ENCODE results near the gene TEX9.

Gene TEX9

GRCh38 chr15:56459096-56459495 lies 93.9 kb downstream of the TEX9 start:
- DNase-seq, result no peak

GRCh38 chr15:56460071-56460470 lies 94.8 kb downstream of the TEX9 start:
- no peak for DNase-seq

- no peak for DNase-seq
Observed at GRCh38 chr15:56460947-56461346, 95.7 kb downstream of the TEX9 start.

GRCh38 chr15:56464893-56465520 lies 99.8 kb downstream of the TEX9 start, which contains the start of gene MNS1:
Gene MNS1, minus strand, starts transcription at chr15:56465137. Its CDS starts 165 bp downstream, at chr15:56464972.
- DNase-seq, result peak; percentile 55

- DNase-seq, result no peak
Observed at GRCh38 chr15:56467616-56468015, 102.4 kb downstream of the TEX9 start.

GRCh38 chr15:56468401-56468800 lies 103.2 kb downstream of the TEX9 start:
- DNase-seq, result no peak

- no peak for DNase-seq
Observed at GRCh38 chr15:56469483-56469882, 104.3 kb downstream of the TEX9 start.

- DNase-seq, result no peak
Observed at GRCh38 chr15:56471440-56472069, 106.3 kb downstream of the TEX9 start.

- no peak for DNase-seq
Observed at GRCh38 chr15:56472278-56472677, 107.1 kb downstream of the TEX9 start.

- no peak for DNase-seq
Observed at GRCh38 chr15:56473017-56473416, 107.8 kb downstream of the TEX9 start.

GRCh38 chr15:56475351-56475750 lies 110.1 kb downstream of the TEX9 start:
- no peak for DNase-seq

Measured in activated naive CD4-positive, alpha-beta T cell treated with anti-CD3 and anti-CD28 coated beads, Interleukin-2, amount 50 U/mL, for 16 hours (primary cell).